CD4-positive, CD25-positive, alpha-beta regulatory T cell (primary cell): ENCODE results near the gene DUSP22. TPM values are rescaled to one million over a fixed set of nuclear protein-coding genes. Genes with fewer than 3 reads are reported as not detected.

Experiments used
- ATAC-seq, 2 donors: fragments of 150-1000 bp; cut with Tn5 transposase; one replicate each; pipeline ENCODE4 v1.10.0; 2021; ENCODE audit warnings: low read depth in 2 of 2, moderate number of reproducible peaks in 2 of 2, moderate library complexity in 1 of 2
- DNase-seq, 3 donors: peaks; one replicate each; pipeline versions ENCODE4 v3.0.0 to v3.0.0-alpha.2; 2012 to 2022; ENCODE audit warnings: mixed read lengths in 1 of 3
- H3K27ac ChIP-seq: one replicate; pipeline ENCODE4 v1.7.0; 2013; ENCODE audit warnings: mild to moderate bottlenecking, low read length; ENCODE audit not compliant: insufficient read depth, poor library complexity, severe bottlenecking
- H3K27me3 ChIP-seq: one replicate; pipeline ENCODE4 v1.7.0; 2013; ENCODE audit warnings: low read length; ENCODE audit not compliant: control insufficient read depth, insufficient read depth
- H3K36me3 ChIP-seq: one replicate; pipeline ENCODE4 v1.7.0; 2013; ENCODE audit warnings: mild to moderate bottlenecking, low read length, moderate library complexity; ENCODE audit not compliant: control insufficient read depth, insufficient read depth
- H3K4me1 ChIP-seq: 2 replicates; pipeline ENCODE4 v1.7.0; 2013; ENCODE audit warnings: mild to moderate bottlenecking, low read length; ENCODE audit not compliant: insufficient read depth, control insufficient read depth, poor library complexity, severe bottlenecking
- H3K4me3 ChIP-seq: one replicate; pipeline ENCODE4 v1.7.0; 2013; ENCODE audit warnings: low read depth, mild to moderate bottlenecking, low read length, moderate library complexity
- H3K9me3 ChIP-seq, 2 experiments: 1 replicate in 1 of 2; 2 replicates in 1 of 2; pipeline ENCODE4 v1.7.0; 2013; ENCODE audit warnings: low read length in 2 of 2, mild to moderate bottlenecking in 1 of 2, moderate library complexity in 1 of 2; ENCODE audit not compliant: control insufficient read depth in 2 of 2
- H3K27ac Mint-ChIP-seq, 3 donors: one replicate each; pipeline ENCODE4 v1.8.0; 2020 to 2022; ENCODE audit warnings: mild to moderate bottlenecking in 3 of 3, mixed read lengths in 3 of 3, moderate library complexity in 2 of 3
- H3K27me3 Mint-ChIP-seq: one replicate; pipeline ENCODE4 v1.8.0; 2022; ENCODE audit warnings: mild to moderate bottlenecking, mixed read lengths
- H3K36me3 Mint-ChIP-seq: one replicate; pipeline ENCODE4 v1.8.0; 2020; ENCODE audit warnings: mixed read lengths
- H3K4me1 Mint-ChIP-seq, 4 donors: one replicate each; pipeline ENCODE4 v1.8.0; 2020 to 2022; ENCODE audit warnings: mixed read lengths in 4 of 4, mild to moderate bottlenecking in 1 of 4
- H3K4me3 Mint-ChIP-seq, 4 donors: one replicate each; pipeline ENCODE4 v1.8.0; 2020 to 2022; ENCODE audit warnings: mild to moderate bottlenecking in 4 of 4, mixed read lengths in 4 of 4, moderate library complexity in 3 of 4
- H3K9me3 Mint-ChIP-seq, 7 donors: one replicate each; pipeline ENCODE4 v1.8.0; 2020 to 2022; ENCODE audit warnings: mixed read lengths in 7 of 7, mild to moderate bottlenecking in 3 of 7, moderate library complexity in 2 of 7
- polyA plus RNA-seq, 4 donors: library from polyadenylated mRNA; unstranded; fragments of 300-500 nt; fragmentation: Illumina TruSeq; gene quantifications; one replicate each; pipeline ENCODE4 v1.2.3, GENCODE V29; 2021
- total RNA-seq: library from RNA; stranded (reverse); gene quantifications from one replicate; pipeline ENCODE4 v1.2.3, GENCODE V29; 2022

Gene DUSP22
- total and polyA plus RNA-seq, 5 donors from 2014 or later: 45.5 to 48.5 (median 46.6) TPM

DNA sequence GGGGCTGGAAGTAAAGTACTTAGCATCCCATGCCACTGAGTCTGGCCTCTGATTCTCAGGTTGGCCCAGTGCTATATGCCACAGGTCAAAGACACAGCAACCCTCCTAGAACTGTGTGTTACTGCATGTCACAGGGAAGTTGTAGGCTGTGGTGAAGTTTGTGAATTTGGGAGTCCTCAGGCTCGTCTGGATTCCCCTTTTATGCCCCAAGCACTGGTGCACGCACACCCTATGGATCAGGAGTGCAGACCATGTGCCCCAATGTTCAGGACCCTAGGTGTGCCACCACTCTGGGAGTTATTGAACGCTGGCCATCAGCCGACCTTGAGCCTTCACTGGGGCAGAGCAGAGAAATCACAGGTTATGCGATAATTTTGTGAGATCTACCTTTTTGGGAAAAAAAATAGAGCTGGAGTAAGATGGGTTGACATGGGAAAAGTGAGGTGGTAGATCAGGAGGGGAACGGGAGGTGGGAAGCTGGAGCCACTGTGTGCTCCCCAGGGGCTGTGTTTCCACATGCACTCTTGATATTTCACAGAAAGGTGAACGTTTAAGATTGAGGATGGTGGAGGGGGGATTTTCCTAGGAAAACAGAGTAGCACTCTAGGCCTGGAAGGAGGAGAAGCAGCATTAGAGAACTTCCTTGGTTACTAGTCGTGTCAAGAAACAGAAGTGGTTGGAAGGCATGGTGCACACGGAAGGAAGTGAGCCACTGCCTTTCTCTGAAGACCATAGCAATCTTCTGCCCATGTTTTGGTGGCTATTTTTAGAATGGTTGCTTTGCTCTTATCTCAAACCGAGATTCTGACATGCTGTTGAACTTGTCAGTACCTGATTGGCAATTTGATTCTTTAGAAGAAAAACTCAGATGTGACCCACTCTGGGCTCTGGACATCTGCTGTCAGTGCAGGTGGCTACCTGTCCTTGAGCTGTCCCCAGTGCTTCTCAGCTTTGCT is 44.1 kb downstream of the DUSP22 start:
- peaks cover 2% of the 10 kb centered on the region for H3K36me3 ChIP-seq
- Mint-ChIP-seq H3K4me3 (peak overlapping the region in 3 of 4 donors; percentile 45 to 63 (median 50)), H3K4me1 (peaks cover 22 to 50% (median 40%) of the 10 kb centered on the region in 4 donors), H3K27ac (peak overlapping the region; percentile 60 to 82 (median 75)), H3K27me3 (no peaks in the 10 kb centered on the region), H3K9me3 (peaks cover 0 to 2% (median 0%) of the 10 kb centered on the region in 7 donors), H3K36me3 (no peaks in the 10 kb centered on the region)
- DNase-seq (peak in 2 of 3 donors; percentile 30 to 84), ATAC-seq (peak; percentile 54 to 59)
- H3K4me1 ChIP-seq: peaks cover 42% of the 10 kb centered on the region
- H3K9me3 ChIP-seq: no peaks in the 10 kb centered on the region
- peak overlapping the region; percentile 34 for H3K27ac ChIP-seq
- H3K27me3 ChIP-seq: no peaks in the 10 kb centered on the region
- peak overlapping the region; percentile 35 for H3K4me3 ChIP-seq

- DNase-seq: peak in 1 of 3 donors; percentile 29
- Mint-ChIP-seq H3K4me1 (peaks cover 22 to 57% (median 40%) of the 10 kb centered on the region in 4 donors), H3K36me3 (no peaks in the 10 kb centered on the region), H3K9me3 (peaks cover 0 to 2% (median 0%) of the 10 kb centered on the region in 7 donors), H3K27ac (peak overlapping the region; percentile 60 to 75 (median 72)), H3K4me3 (peak overlapping the region; percentile 13 to 72 (median 40)), H3K27me3 (no peaks in the 10 kb centered on the region)
- H3K27ac ChIP-seq: no peak overlapping the region
- H3K36me3 ChIP-seq: no peaks in the 10 kb centered on the region
- no peaks in the 10 kb centered on the region for H3K9me3 ChIP-seq
- H3K4me1 ChIP-seq: peaks cover 42% of the 10 kb centered on the region
- H3K27me3 ChIP-seq: no peaks in the 10 kb centered on the region
- peak in 1 of 2 donors; percentile 26 for ATAC-seq
- H3K4me3 ChIP-seq: peak overlapping the region; percentile 39
Measured at GRCh38 chr6:337805-338368, 45.6 kb downstream of the DUSP22 start.

DNA sequence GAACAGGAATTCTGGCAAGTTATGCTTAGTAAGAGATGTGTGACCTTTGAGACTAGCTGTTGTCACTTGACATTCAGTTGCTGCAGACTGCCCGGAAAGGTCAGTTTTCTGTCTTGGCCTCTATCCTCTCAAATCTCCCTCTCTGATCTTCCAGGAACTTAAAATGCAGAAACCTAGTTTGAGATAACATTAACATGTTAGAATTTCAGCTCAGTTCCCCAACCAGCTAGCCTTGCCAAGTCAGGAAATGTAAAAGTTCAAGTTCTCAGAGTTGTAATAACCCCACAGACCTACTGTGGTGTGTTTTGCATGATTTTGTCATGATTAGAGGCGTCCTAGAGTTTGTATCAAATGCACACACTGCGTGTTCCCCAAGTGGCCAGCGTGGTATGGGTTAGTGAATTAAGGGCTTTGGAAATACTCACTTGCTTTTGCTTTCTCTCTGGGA is 46.6 kb downstream of the DUSP22 start:
- Mint-ChIP-seq H3K4me3 (peak overlapping the region; percentile 21 to 90 (median 52)), H3K27ac (peak overlapping the region; percentile 1 to 75 (median 11)), H3K4me1 (peaks cover 22 to 57% (median 44%) of the 10 kb centered on the region in 4 donors), H3K9me3 (peaks cover 0 to 2% (median 0%) of the 10 kb centered on the region in 7 donors), H3K36me3 (peaks cover under 1% of the 10 kb centered on the region), H3K27me3 (no peaks in the 10 kb centered on the region)
- H3K36me3 ChIP-seq: no peaks in the 10 kb centered on the region
- peaks cover 42% of the 10 kb centered on the region for H3K4me1 ChIP-seq
- ATAC-seq (peak in 1 of 2 donors; percentile 27), DNase-seq (peak in 1 of 3 donors; percentile 50)
- no peaks in the 10 kb centered on the region for H3K9me3 ChIP-seq
- H3K27ac ChIP-seq: no peak overlapping the region
- H3K27me3 ChIP-seq: no peaks in the 10 kb centered on the region
- H3K4me3 ChIP-seq: peak overlapping the region; percentile 39

GRCh38 chr6:339480-339879 is 47.2 kb downstream of the DUSP22 start:
- Mint-ChIP-seq H3K27ac (peak overlapping the region; percentile 34 to 75 (median 72)), H3K27me3 (no peaks in the 10 kb centered on the region), H3K4me3 (peak overlapping the region; percentile 35 to 90 (median 52)), H3K36me3 (peaks cover 3% of the 10 kb centered on the region), H3K9me3 (peaks cover 0 to 5% (median 0%) of the 10 kb centered on the region in 7 donors), H3K4me1 (peaks cover 22 to 58% (median 44%) of the 10 kb centered on the region in 4 donors)
- Histone ChIP-seq H3K9me3 (no peaks in the 10 kb centered on the region), H3K4me3 (peak overlapping the region; percentile 39), H3K27me3 (no peaks in the 10 kb centered on the region), H3K27ac (no peak overlapping the region), H3K36me3 (no peaks in the 10 kb centered on the region), H3K4me1 (peaks cover 42% of the 10 kb centered on the region)
- DNase-seq (peak in 1 of 3 donors; percentile 59), ATAC-seq (no peak)

- H3K27ac ChIP-seq: no peak overlapping the region
- H3K27ac Mint-ChIP-seq: peak overlapping the region; percentile 30 to 75 (median 72)
- no peaks in the 10 kb centered on the region for H3K27me3 ChIP-seq
- no peaks in the 10 kb centered on the region for H3K9me3 ChIP-seq
- ATAC-seq (no peak), DNase-seq (no peak)
- H3K4me1 Mint-ChIP-seq: peaks cover 22 to 58% (median 44%) of the 10 kb centered on the region in 4 donors
- no peaks in the 10 kb centered on the region for H3K36me3 ChIP-seq
- peaks cover 42% of the 10 kb centered on the region for H3K4me1 ChIP-seq
- H3K9me3 Mint-ChIP-seq: peaks cover 0 to 5% (median 0%) of the 10 kb centered on the region in 7 donors
- no peaks in the 10 kb centered on the region for H3K27me3 Mint-ChIP-seq
- no peak overlapping the region for H3K4me3 ChIP-seq
- H3K4me3 Mint-ChIP-seq: peak overlapping the region in 2 of 4 donors; percentile 27 to 62
- peaks cover 5% of the 10 kb centered on the region for H3K36me3 Mint-ChIP-seq
Measured at GRCh38 chr6:340186-340955, 48.1 kb downstream of the DUSP22 start.

DNA sequence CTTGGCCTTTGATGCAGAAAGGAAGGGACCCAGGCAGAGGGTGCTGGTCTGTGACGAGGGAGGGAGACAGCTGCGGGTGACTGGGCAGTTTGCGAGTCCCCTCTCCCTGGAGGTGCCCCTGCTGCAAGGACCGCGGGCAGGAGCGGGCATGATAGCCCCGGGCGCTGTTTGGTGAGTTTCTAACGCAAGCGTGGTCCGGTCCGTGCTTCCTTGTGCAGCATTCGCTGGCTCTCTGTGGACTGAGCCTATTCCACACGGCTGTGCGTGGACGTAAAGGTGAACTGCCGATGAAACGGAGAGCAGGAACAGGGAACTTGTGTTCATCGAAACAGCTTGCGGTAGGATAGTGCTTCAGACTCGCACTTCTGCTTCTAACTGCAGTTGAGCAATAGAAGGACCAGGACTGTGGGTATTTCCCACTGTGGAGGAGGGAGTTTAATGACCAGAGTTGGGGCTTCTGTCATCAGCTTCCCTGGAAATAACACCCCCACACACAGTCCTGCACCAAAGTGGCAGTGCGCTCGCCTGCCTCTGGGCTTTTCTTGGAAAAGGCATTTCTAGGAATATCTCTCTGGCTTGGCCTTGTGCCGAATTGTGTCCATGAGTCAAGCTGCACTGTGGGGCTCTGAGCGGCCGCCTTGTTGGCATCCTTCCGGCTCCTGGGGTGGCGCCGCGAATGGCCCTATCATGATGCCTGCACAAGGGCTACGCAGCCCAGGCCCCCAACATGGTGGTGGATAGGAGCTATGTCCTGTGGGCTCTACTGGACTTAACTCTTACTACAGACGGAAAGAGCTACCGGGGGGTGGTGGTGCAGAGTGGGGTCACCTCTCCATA is 48.9 kb downstream of the DUSP22 start:
- Histone ChIP-seq H3K9me3 (no peaks in the 10 kb centered on the region), H3K36me3 (no peaks in the 10 kb centered on the region), H3K27me3 (no peaks in the 10 kb centered on the region), H3K4me1 (peaks cover 38% of the 10 kb centered on the region), H3K4me3 (no peak overlapping the region), H3K27ac (no peak overlapping the region)
- no peaks in the 10 kb centered on the region for H3K27me3 Mint-ChIP-seq
- H3K4me1 Mint-ChIP-seq: peaks cover 21 to 53% (median 42%) of the 10 kb centered on the region in 4 donors
- H3K9me3 Mint-ChIP-seq: peaks cover 0 to 5% (median 0%) of the 10 kb centered on the region in 7 donors
- peaks cover 12% of the 10 kb centered on the region for H3K36me3 Mint-ChIP-seq
- DNase-seq (no peak), ATAC-seq (peak in 1 of 2 donors; percentile 22)
- no peak overlapping the region for H3K27ac Mint-ChIP-seq
- no peak overlapping the region for H3K4me3 Mint-ChIP-seq
